CD4-positive, alpha-beta memory T cell (primary cell): ENCODE results near the gene EEF1G. TPM values are rescaled to one million over a fixed set of nuclear protein-coding genes. Genes with fewer than 3 reads are reported as not detected.

ENCODE experiments used
- CTCF ChIA-PET: fragments of 350-600 bp; sonication (Branson Sonifier 250); formaldehyde crosslinking; loops from one replicate; lab custom pipeline; 2021; ENCODE audit warnings: inconsistent platforms; ENCODE audit not compliant: partially characterized antibody; lab: Charles Lee
- POLR2A ChIA-PET: fragments of 350-600 bp; sonication (Branson Sonifier 250); formaldehyde crosslinking; loops from one replicate; lab custom pipeline; 2021; ENCODE audit not compliant: partially characterized antibody; lab: Charles Lee
- DNase-seq, 5 donors: peaks; one replicate each; pipeline versions ENCODE4 v3.0.0 to v3.0.0-alpha.2; 2020 to 2022; ENCODE audit warnings: mixed read lengths in 1 of 5
- H3K27ac ChIP-seq: one replicate; pipeline ENCODE4 v1.7.0; 2013; ENCODE audit warnings: low read depth, low read length
- H3K27me3 ChIP-seq: 2 replicates; pipeline ENCODE4 v1.7.0; 2013; ENCODE audit warnings: mild to moderate bottlenecking, low read length, moderate library complexity; ENCODE audit not compliant: insufficient read depth
- H3K36me3 ChIP-seq: 2 replicates; pipeline ENCODE4 v1.7.0; 2013; ENCODE audit warnings: mild to moderate bottlenecking, low read length, moderate library complexity; ENCODE audit not compliant: insufficient read depth
- H3K4me1 ChIP-seq: 2 replicates; pipeline ENCODE4 v1.7.0; 2013; ENCODE audit warnings: mild to moderate bottlenecking, low read length, moderate library complexity; ENCODE audit not compliant: insufficient read depth
- H3K4me3 ChIP-seq, 2 donors: one replicate each; pipeline ENCODE4 v1.7.0; 2013; ENCODE audit warnings: low read length in 2 of 2, mild to moderate bottlenecking in 1 of 2
- H3K9me3 ChIP-seq, 2 donors: one replicate each; pipeline ENCODE4 v1.7.0; 2013; ENCODE audit warnings: low read length in 2 of 2, control low read depth in 1 of 2; ENCODE audit not compliant: control insufficient read depth in 1 of 2
- H3K27ac Mint-ChIP-seq, 7 donors: one replicate each; pipeline ENCODE4 v1.8.0; 2020 to 2021; ENCODE audit warnings: mixed read lengths in 7 of 7, mild to moderate bottlenecking in 6 of 7, inconsistent platforms in 3 of 7, moderate library complexity in 3 of 7
- H3K27me3 Mint-ChIP-seq, 2 donors: one replicate each; pipeline ENCODE4 v1.8.0; 2020 to 2021; ENCODE audit warnings: mixed read lengths in 2 of 2
- H3K36me3 Mint-ChIP-seq, 2 donors: one replicate each; pipeline ENCODE4 v1.8.0; 2020 to 2021; ENCODE audit warnings: mixed read lengths in 2 of 2, inconsistent platforms in 1 of 2, mild to moderate bottlenecking in 1 of 2
- H3K4me1 Mint-ChIP-seq, 4 donors: one replicate each; pipeline ENCODE4 v1.8.0; 2020 to 2021; ENCODE audit warnings: mixed read lengths in 4 of 4, mild to moderate bottlenecking in 1 of 4
- H3K4me3 Mint-ChIP-seq, 8 donors: one replicate each; pipeline ENCODE4 v1.8.0; 2020 to 2021; ENCODE audit warnings: mixed read lengths in 8 of 8, mild to moderate bottlenecking in 7 of 8, moderate library complexity in 6 of 8, inconsistent platforms in 3 of 8
- H3K9me3 Mint-ChIP-seq, 8 donors: one replicate each; pipeline ENCODE4 v1.8.0; 2020 to 2021; ENCODE audit warnings: mixed read lengths in 8 of 8, mild to moderate bottlenecking in 5 of 8, inconsistent platforms in 3 of 8, moderate library complexity in 1 of 8
- intact Hi-C: fragments of 100-400 bp; cut with micrococcal nuclease; formaldehyde crosslinking; loops from one replicate; pipeline ENCODE4 v1.15.1; 2023
- polyA plus RNA-seq, 2 donors: library from polyadenylated mRNA; unstranded; fragments of 300-500 nt; fragmentation: Illumina TruSeq; gene quantifications; one replicate each; pipeline ENCODE4 v1.2.3, GENCODE V29; 2021
- total RNA-seq, 2 experiments: library from RNA; stranded (reverse); gene quantifications; one replicate each; pipeline ENCODE4 v1.2.3, GENCODE V29; 2021

EEF1G gene
- total and polyA plus RNA-seq, 4 experiments from 2014 or later = 1,453 to 1,910 (median 1,835) TPM

- H3K9me3 ChIP-seq = no peaks in the 10 kb centered on the region
- ChIA-PET POLR2A (interaction anchor here (0.6 to 16.0 kb wide), 18 partner anchors 11 to 1662 kb away, joined by 3 to 751 read pairs (median 5); partner anchors contain the start of genes C11orf98, CSKMT, EEF1G and EML3), CTCF (interaction anchor here (0.7 to 13.4 kb wide), 11 partner anchors 11 to 149 kb away, joined by 3 to 450 read pairs (median 4); partner anchors contain the start of gene EEF1G)
- H3K36me3 ChIP-seq = no peaks in the 10 kb centered on the region
- H3K36me3 Mint-ChIP-seq = peaks cover 10 to 49% of the 10 kb centered on the region in 2 donors
- peaks cover 70% of the 10 kb centered on the region for H3K4me1 ChIP-seq
- H3K4me1 Mint-ChIP-seq = peaks cover 43 to 85% (median 59%) of the 10 kb centered on the region in 4 donors
- peak overlapping the region; percentile 91 to 94 for H3K4me3 ChIP-seq
- no peaks in the 10 kb centered on the region for H3K9me3 Mint-ChIP-seq
- no peaks in the 10 kb centered on the region for H3K27me3 Mint-ChIP-seq
- DNase-seq = peak in 3 of 5 donors; percentile 45 to 68 (median 54)
- H3K4me3 Mint-ChIP-seq = peak overlapping the region; percentile 97 to 99 (median 98)
- intact Hi-C loops = no loop called here
- peak overlapping the region; percentile 97 for H3K27ac ChIP-seq
- H3K27me3 ChIP-seq = no peaks in the 10 kb centered on the region
- H3K27ac Mint-ChIP-seq = peak overlapping the region; percentile 97 to 99 (median 98)
Observed at GRCh38 chr11:62544581-62545436, 28.9 kb downstream of the EEF1G start.

- no peaks in the 10 kb centered on the region for H3K9me3 Mint-ChIP-seq
- H3K36me3 Mint-ChIP-seq = peaks cover 10 to 51% of the 10 kb centered on the region in 2 donors
- Histone ChIP-seq H3K9me3 (no peaks in the 10 kb centered on the region), H3K27me3 (no peaks in the 10 kb centered on the region), H3K4me1 (peaks cover 73% of the 10 kb centered on the region), H3K4me3 (peak overlapping the region; percentile 91 to 94), H3K27ac (peak overlapping the region; percentile 97), H3K36me3 (no peaks in the 10 kb centered on the region)
- intact Hi-C loops = loop anchor here (1.0 kb wide), 1 partner anchor 47 kb away; no protein-coding TSS in a partner anchor
- peak in 1 of 5 donors; percentile 30 for DNase-seq
- no peaks in the 10 kb centered on the region for H3K27me3 Mint-ChIP-seq
- CTCF ChIA-PET = interaction anchor here (0.6 to 13.4 kb wide), 23 partner anchors 11 to 231 kb away, joined by 3 to 450 read pairs (median 4); partner anchors contain the start of genes C11orf98, CSKMT, EEF1G and TUT1
- peaks cover 47 to 88% (median 60%) of the 10 kb centered on the region in 4 donors for H3K4me1 Mint-ChIP-seq
- peak overlapping the region; percentile 97 to 99 (median 98) for H3K4me3 Mint-ChIP-seq
- POLR2A ChIA-PET = interaction anchor here (0.6 to 16.0 kb wide), 19 partner anchors 12 to 338 kb away, joined by 3 to 751 read pairs (median 6); partner anchors contain the start of genes C11orf98, CSKMT, EEF1G and EML3
- H3K27ac Mint-ChIP-seq = peak overlapping the region; percentile 97 to 99 (median 98)
Observed at GRCh38 chr11:62543680-62544444, 29.8 kb downstream of the EEF1G start.

- Mint-ChIP-seq H3K27me3 (no peaks in the 10 kb centered on the region), H3K4me1 (peaks cover 48 to 88% (median 63%) of the 10 kb centered on the region in 4 donors), H3K4me3 (peak overlapping the region; percentile 97 to 99 (median 98)), H3K36me3 (peaks cover 10 to 60% of the 10 kb centered on the region in 2 donors), H3K9me3 (no peaks in the 10 kb centered on the region), H3K27ac (peak overlapping the region; percentile 94 to 99 (median 98))
- ChIA-PET CTCF (interaction anchor here (0.6 to 13.4 kb wide), 36 partner anchors 9 to 307 kb away, joined by 3 to 450 read pairs (median 4); partner anchors contain the start of genes C11orf98, CSKMT, INTS5 and TUT1), POLR2A (interaction anchor here (0.6 to 16.0 kb wide), 19 partner anchors 13 to 339 kb away, joined by 3 to 751 read pairs (median 4); partner anchors contain the start of genes C11orf98, CSKMT, EEF1G and EML3)
- Histone ChIP-seq H3K9me3 (no peaks in the 10 kb centered on the region), H3K27ac (peak overlapping the region; percentile 97), H3K36me3 (no peaks in the 10 kb centered on the region), H3K27me3 (no peaks in the 10 kb centered on the region), H3K4me3 (peak overlapping the region; percentile 91 to 94), H3K4me1 (peaks cover 77% of the 10 kb centered on the region)
- intact Hi-C loops = loop anchor here (1.0 kb wide), 3 partner anchors 46 to 149 kb away; no protein-coding TSS in a partner anchor
- DNase-seq = peak; percentile 71 to 92 (median 71)
Observed at GRCh38 chr11:62542750-62543567, 30.7 kb downstream of the EEF1G start.

GRCh38 chr11:62542111-62542745, 31.5 kb downstream of the EEF1G start:
- POLR2A ChIA-PET = interaction anchor here (0.7 to 16.0 kb wide), 11 partner anchors 14 to 314 kb away, joined by 3 to 751 read pairs (median 6); partner anchors contain the start of genes HNRNPUL2, MTA2 and TUT1
- peaks cover 3% of the 10 kb centered on the region for H3K36me3 ChIP-seq
- H3K27ac Mint-ChIP-seq = peak overlapping the region; percentile 94 to 99 (median 98)
- H3K4me1 ChIP-seq = peaks cover 77% of the 10 kb centered on the region
- no peaks in the 10 kb centered on the region for H3K9me3 Mint-ChIP-seq
- H3K4me1 Mint-ChIP-seq = peaks cover 44 to 81% (median 58%) of the 10 kb centered on the region in 4 donors
- H3K27me3 Mint-ChIP-seq = no peaks in the 10 kb centered on the region
- peak overlapping the region; percentile 97 to 99 (median 98) for H3K4me3 Mint-ChIP-seq
- intact Hi-C loops = loop anchor here (1.0 kb wide), 2 partner anchors 118 to 148 kb away; no protein-coding TSS in a partner anchor
- peak overlapping the region; percentile 91 to 94 for H3K4me3 ChIP-seq
- DNase-seq = peak in 2 of 5 donors; percentile 15 to 45
- CTCF ChIA-PET = interaction anchor here (0.6 to 13.4 kb wide), 29 partner anchors 8 to 320 kb away, joined by 3 to 450 read pairs (median 4); partner anchors contain the start of genes C11orf98, CSKMT and TUT1
- peak overlapping the region; percentile 97 for H3K27ac ChIP-seq
- peaks cover 10 to 57% of the 10 kb centered on the region in 2 donors for H3K36me3 Mint-ChIP-seq
- H3K9me3 ChIP-seq = no peaks in the 10 kb centered on the region
- H3K27me3 ChIP-seq = no peaks in the 10 kb centered on the region

GRCh38 chr11:62540804-62541701, 32.6 kb downstream of the EEF1G start:
- Histone ChIP-seq H3K4me1 (peaks cover 75% of the 10 kb centered on the region), H3K27me3 (no peaks in the 10 kb centered on the region), H3K36me3 (peaks cover 10% of the 10 kb centered on the region), H3K27ac (peak overlapping the region; percentile 97), H3K4me3 (peak overlapping the region; percentile 42 to 91), H3K9me3 (no peaks in the 10 kb centered on the region)
- peak overlapping the region; percentile 97 to 99 (median 98) for H3K4me3 Mint-ChIP-seq
- H3K9me3 Mint-ChIP-seq = peaks cover 0 to 4% (median 0%) of the 10 kb centered on the region in 8 donors
- ChIA-PET POLR2A (interaction anchor here (0.9 to 16.0 kb wide), 6 partner anchors 7 to 114 kb away, joined by 3 to 751 read pairs (median 4); partner anchors contain the start of gene TUT1), CTCF (interaction anchor here (1.1 to 13.4 kb wide), 5 partner anchors 15 to 147 kb away, joined by 4 to 450 read pairs (median 35); no protein-coding TSS in a partner anchor)
- H3K36me3 Mint-ChIP-seq = peaks cover 15 to 59% of the 10 kb centered on the region in 2 donors
- peak in 2 of 5 donors; percentile 32 to 55 for DNase-seq
- H3K4me1 Mint-ChIP-seq = peaks cover 47 to 83% (median 62%) of the 10 kb centered on the region in 4 donors
- intact Hi-C loops = no loop called here
- peak overlapping the region; percentile 93 to 99 (median 98) for H3K27ac Mint-ChIP-seq
- no peaks in the 10 kb centered on the region for H3K27me3 Mint-ChIP-seq
